Smooth muscle cell of the brain vasculature (primary cell): ENCODE data around the gene HBE1.
"Not testable (repeated sequence)": the region's sequence is repeated elsewhere in the genome, so short reads cannot be mapped to it uniquely, and the experiment has no call there.

Experiments used
- DNase-seq: peaks from one replicate; pipeline ENCODE4 v3.0.0-alpha.2; 2012; ENCODE audit warnings: low read depth, low spot score

HBE1 gene

DNA sequence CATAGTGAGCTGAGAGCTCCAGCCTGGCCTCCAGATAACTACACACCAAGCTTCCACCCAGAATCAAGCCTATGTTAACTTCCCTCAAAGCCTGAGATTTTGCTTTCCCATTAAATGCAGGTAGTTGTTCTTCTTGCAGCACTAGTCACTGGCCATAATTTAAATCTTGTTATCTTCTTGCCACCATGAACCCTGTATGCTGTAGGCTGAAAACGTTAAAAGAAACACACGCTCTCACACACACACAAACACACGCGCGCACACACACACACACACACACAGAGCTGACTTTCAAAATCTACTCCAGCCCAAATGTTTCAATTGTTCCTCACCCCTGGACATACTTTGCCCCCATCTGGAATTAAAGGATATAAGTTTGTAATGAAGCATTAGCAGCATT is 16.3 kb downstream of the HBE1 start:
- not testable (repeated sequence) for DNase-seq

DNA sequence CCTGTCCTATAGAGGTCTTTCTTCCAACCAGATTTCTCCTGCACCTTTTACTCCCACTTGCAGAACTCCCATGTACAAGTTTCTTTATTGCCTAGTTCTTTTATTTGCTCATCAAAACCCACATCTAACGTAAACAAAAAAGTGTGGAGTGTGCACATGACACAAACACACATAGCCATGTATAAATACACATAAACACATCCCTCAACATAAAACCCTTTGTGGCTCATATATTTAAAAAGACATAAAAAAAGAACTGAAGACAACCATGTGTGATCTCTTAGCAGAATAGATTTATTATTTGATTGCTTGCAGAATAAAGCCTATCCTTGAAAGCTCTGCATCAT is 16.9 kb downstream of the HBE1 start:
- DNase-seq, result no peak

DNA sequence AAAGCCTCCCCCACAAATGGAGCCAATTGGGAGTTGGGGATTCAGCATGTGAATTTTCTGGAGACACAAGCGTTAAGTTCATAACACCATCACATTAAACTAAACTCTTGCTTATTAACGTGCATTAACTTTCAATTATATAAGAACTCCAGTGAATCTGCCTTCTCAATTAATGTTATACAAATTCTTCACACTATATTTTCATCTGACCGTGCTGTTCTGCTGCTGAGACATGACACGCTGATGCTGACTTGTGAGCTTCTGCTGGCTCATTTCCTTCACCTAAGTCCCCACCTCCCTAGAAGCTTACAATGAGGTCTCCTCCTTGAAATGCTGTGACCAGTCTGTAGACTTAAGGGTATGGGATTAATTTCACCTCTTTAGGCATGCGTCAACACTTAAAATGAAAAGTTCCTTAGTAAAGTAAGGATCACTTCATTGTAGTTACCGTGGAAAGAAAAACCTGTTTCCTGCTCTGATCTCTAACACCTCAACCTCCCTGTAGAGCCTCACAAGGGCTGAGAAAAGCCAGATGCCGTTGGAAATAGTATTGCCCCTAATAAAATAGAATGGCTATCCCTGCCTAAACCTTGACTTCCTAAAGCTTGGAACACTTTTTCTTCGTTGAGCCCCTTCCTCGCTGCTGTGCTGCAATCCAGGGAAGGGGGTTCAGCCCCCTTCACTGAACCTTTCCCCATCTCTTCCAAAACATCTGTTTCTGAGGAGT is 17.4 kb downstream of the HBE1 start:
- DNase-seq, result no peak

DNA sequence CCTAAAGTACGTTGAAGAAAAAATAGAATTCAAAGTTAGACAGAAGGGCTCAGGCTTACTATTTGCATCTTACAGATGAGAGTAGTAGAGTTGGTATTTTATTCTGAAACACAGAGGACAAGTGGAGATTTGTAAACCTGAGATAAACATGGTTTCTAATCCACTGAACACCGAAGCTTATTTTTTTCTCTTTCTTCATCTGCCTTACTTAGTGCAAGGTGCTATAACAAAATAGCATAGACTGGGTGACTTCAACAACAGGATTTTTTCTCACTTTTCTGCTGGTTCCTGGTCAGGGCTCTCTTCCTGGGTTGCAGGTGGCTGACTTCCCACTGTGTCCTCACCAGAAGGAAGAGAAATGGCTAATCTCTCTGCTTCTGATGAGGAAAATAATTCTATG is 18.0 kb downstream of the HBE1 start:
- no peak for DNase-seq

DNA sequence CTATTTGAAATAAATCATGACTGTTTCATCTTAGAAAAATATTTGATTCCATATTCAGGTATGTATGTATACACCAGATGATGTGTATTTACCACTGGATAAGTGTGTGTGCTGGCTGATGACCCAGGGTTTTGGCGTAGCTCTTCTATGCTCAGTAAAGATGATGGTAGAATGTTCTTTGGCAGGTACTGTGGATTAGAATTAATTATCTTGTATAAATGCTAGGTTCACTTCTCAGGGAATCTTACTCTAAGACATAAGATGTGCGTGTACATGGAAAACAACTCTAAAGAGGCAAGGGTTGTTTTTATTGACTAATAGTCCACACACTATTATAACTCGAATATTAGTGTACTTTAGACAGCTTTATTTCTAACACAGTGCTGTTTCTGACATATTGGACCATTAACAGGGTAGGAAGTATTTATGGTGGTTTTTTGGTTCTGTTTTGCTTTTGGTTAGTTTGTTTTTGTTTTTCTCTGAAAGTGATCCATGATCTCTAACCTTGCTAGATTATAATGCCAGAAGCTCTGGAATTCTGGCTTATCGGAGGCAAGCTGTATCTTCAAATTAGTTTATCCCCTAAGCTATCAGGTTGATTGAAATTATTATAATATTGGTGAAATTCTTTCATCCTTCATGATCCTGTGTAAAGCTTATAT is 19.1 kb downstream of the HBE1 start:
- DNase-seq, result no peak

DNA sequence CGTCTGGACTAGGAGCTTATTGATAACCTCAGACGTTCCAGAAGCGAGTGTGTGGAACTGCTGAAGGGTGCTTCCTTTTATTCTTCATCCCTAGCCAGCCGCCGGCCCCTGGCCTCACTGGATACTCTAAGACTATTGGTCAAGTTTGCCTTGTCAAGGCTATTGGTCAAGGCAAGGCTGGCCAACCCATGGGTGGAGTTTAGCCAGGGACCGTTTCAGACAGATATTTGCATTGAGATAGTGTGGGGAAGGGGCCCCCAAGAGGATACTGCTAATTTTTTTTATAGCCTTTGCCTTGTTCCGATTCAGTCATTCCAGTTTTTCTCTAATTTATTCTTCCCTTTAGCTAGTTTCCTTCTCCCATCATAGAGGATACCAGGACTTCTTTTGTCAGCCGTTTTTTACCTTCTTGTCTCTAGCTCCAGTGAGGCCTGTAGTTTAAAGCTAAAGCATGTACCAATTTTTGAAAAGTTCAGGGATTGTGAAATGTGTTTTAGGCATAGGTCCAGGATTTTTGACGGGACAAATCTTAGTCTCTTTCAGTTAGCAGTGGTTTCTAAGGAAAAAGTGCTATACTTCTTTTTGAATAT is 19.8 kb downstream of the HBE1 start, which contains the start of gene HBG1:
TSS of gene HBG1 (minus strand) at position 51 of the 590 bp plus-strand sequence. CDS start 53 bp downstream, outside the sequence.
- DNase-seq, result not testable (repeated sequence)

DNA sequence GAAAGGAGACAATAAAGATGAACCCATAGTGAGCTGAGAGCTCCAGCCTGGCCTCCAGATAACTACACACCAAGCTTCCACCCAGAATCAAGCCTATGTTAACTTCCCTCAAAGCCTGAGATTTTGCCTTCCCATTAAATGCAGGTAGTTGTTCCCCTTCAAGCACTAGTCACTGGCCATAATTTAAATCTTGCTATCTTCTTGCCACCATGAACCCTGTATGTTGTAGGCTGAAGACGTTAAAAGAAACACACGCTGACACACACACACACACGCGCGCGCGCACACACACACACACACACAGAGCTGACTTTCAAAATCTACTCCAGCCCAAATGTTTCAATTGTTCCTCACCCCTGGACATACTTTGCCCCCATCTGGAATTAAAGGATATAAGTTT is 21.2 kb downstream of the HBE1 start:
- not testable (repeated sequence) for DNase-seq

DNA sequence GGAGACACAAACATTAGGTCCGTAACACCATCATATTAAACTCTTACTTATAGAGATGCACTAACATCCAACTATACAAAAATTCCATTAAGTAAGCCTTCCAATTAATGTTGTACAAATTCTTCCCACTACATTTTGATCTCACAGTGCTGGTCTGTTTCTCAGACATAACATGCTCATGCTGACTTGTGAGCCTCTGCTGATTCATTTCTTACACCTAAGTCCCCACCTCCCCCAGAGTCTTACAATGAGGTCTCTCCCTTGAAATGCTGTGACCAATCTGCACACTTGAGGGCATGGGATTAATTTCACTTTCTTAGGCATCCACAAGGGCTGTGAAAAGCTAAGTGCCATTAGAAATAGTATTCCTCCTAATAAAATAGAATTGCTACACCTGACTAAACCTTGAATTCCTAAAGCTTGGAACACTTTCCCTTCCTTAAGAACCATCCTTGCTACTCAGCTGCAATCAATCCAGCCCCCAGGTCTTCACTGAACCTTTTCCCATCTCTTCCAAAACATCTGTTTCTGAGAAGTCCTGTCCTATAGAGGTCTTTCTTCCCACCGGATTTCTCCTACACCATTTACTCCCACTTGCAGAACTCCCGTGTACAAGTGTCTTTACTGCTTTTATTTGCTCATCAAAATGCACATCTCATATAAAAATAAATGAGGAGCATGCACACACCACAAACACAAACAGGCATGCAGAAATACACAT is 22.1 kb downstream of the HBE1 start:
- no peak for DNase-seq

DNA sequence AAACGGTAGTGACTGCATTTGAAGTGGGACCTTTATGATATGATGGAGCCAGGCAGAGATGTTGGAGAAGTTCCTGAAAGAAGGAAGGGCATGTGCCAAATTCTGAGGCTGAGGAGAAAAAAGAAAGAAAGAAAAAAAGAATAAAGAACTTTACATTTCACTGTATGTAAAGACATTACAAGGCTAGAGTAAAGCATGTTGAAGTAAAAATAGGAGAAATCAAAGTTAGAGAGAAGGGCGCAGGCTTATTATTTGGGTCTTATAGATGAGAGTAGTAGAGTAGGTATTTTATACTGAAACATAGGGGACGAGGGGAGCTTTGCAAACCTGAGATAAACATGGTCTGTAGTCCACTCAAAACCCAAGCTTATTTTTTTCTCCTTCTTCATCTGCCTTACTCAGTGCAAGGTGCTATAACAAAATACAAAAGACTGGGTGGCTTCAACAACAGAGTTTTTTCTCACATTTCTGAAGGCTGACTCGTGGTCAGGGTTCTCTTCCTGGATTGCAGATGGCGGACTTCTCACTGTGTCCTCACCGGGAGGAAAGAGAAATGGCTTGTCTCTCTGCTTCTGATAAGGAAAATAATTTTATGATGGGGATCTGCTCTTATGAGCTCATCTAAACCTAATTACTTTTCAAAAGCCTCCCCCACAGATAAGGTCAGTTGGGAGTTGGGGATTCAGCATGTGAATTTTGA is 22.8 kb downstream of the HBE1 start:
- DNase-seq, result no peak

DNA sequence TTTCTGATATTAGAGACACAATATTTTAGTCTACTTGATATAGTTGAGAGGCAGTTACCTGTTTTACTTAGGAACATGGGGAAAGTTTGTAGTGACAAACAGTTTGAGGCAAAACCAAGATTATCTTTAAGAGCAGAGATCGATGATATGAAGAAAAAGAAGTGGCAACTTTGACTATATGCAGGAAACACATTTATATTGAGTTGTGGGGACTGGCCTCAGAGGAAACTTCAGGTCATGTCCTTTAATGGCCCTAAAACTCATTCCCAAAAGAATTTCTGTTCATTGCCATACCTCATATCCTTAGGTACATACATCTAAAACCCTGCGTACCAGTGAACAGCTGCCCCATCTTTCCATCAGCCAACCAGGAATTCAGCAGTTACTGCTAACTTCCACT is 24.6 kb downstream of the HBE1 start:
- DNase-seq, result no peak

DNA sequence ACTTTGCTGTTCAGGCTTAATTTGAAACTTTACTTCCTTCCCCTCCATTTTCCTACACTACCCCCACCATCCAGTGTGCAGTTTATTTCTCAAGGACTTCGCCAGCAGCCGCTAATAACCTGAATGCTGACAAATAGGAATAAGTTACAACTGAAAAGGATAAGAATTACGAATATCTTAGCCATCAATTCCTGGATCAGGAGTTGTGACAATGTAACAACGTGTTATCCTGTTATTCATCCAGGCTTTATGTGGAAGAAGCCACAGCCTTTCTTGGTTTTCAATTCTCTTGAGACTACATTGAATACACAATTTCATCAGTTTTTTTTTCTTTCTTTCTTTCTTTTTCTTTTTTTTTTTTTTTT is 25.9 kb downstream of the HBE1 start:
- DNase-seq, result no peak

DNA sequence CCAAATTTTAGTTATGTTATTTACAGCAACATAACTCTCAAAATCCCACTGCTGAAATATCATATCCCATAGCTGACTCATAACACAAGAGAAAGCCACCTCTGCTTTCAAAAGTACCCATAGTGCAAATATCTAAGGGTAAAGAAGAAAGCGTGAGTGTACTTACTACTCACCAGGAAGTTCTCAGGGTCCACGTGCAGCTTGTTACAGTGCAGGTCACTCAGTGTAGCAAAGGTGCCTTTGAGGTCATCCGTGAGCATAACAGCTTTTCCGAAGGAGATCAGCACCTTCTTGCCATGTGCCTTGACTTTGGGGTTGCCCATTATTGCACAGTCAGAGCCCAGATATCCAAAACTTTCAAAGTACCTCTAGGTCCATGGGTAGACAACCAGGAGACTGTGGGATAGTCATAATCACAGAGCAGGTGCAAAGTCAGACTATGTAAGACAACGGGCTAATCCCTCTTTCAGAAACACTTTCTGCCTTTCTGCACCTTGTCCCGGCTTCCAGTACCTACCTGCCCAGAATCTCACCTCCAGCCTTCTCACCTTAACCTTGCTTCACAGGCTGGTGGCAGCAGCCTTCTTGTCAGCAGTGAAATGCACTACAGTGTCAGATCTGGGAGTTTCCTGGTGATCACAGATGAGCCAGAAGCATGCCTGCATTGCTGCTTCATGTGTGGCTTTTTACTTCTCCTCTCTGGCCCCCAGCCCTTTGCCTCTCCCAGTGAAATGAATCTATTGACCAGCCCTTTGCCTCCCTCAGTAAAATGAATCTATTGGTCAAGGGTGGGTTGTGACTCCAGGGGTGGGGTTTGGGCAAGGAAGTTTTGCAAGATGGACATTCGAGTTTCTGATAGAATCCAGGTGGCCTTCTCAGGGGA is 26.6 kb downstream of the HBE1 start:
- no peak for DNase-seq

DNA sequence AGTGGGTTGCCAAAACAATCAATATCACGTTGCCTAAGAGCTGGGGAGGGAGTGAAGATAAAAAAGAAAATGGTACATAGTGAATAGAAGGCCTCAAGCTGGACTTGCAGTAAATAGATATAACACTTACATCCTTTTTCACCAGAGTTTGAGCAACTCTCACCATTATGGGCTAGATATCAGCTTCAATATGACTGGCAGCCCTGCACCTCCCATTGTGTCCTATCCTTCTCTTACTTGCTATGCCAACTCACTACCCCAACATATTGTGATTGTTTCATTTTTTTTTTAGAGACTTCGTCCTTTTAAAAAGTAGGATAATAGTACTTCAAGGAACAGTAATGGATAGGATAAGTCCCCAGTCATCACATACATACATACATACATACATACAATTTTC is 27.5 kb downstream of the HBE1 start:
- no peak for DNase-seq

DNA sequence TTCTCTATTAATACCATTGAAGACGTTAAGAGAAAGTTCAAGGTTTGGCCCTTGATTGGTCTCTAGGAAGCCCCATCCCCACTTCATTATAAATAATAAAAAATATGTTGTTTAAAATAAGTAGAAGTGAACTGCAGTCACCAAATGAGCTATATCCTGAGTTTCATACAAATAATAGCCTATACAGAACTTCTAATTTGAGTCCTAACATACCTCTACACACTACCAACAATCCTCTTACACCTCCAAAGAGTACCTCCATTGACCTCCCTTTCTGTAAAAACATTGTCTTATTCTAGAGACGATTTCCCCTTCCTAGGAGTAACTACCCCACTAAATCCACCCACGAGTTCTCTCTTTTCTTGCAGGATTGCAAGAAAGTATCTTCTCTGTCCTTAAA is 28.3 kb downstream of the HBE1 start:
- no peak for DNase-seq

DNA sequence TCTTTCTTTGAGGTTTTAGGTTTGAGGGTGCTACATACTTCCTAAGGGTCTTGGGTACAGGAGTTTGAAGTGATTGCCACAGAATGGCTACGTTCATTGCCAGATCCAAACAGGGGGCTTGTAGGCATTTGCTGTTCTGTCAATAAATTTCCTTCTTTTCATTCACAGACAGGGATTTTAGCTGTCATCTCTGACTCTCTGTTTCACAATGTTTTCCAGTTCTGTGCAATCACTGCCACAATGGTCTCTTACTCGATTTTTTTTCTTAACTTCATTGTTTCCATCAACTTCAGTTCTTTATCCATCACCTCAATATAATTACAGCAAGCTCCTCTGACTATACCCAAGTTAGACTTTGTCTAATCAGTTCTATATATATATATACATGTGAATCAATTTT is 29.3 kb downstream of the HBE1 start:
- no peak for DNase-seq

DNA sequence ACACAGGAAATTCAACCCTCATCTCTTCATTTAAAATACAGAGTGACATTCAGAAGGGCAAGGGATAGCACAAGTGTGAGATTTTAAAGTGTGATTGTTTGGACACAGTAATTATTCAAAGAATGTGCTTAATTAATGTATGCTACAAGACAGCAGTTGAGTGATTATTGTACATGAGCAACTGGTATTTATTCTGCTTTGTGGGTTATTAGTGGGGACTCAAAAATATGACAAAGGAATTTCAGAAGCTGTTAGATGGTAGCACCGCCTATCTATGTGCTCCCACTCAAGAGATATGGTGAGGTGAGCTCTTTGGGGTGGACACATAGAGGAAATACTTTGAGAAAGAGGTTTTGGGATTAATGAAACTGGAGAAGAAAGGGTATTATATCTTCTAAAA is 29.7 kb downstream of the HBE1 start:
- DNase-seq, result no peak

DNA sequence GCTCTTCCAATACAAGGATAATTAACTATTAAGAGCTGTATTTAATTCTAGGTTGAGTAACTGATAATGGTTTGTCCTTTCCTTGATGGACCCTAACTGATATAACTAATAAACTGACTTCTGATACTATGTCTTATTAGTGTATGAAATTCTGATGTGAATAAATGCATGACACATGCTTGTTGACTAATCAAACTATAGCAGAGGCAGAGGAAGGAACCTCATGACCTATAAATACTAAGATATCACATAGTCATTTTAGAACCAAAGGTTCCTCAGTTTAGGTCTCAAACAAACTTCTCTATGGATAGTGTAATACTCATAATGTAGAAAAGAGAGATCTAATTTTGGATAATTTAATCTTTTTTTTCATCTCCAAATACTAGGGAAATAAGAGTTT is 30.7 kb downstream of the HBE1 start:
- DNase-seq, result no peak

DNA sequence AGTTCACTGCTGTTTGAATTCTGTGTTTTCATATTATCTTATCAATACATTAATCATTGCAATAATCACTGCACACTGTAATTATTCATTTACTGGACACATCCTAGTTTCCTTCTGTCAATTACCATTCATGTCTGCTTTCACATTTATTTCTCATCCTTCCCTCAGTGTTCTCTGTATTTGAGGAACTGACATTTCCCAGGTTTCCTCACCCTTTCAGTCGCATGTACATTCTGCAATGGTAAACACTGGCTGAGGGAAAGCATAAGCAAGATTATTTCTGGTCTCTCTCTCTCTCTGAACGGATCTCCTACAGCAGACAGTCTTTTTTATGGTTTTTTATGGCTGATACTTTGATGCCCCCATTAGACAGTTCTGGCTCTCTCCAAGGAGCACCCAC is 31.3 kb downstream of the HBE1 start:
- no peak for DNase-seq

DNA sequence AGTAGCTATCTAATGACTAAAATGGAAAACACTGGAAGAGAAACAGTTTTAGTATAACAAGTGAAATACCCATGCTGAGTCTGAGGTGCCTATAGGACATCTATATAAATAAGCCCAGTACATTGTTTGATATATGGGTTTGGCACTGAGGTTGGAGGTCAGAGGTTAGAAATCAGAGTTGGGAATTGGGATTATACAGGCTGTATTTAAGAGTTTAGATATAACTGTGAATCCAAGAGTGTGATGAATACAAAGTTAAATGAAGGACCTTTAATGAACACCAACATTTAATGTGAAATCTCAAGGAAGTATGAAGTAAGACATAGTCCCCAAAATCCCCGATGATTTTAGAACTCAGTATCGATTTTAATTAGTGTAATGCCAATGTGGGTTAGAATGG is 32.3 kb downstream of the HBE1 start:
- no peak for DNase-seq

DNA sequence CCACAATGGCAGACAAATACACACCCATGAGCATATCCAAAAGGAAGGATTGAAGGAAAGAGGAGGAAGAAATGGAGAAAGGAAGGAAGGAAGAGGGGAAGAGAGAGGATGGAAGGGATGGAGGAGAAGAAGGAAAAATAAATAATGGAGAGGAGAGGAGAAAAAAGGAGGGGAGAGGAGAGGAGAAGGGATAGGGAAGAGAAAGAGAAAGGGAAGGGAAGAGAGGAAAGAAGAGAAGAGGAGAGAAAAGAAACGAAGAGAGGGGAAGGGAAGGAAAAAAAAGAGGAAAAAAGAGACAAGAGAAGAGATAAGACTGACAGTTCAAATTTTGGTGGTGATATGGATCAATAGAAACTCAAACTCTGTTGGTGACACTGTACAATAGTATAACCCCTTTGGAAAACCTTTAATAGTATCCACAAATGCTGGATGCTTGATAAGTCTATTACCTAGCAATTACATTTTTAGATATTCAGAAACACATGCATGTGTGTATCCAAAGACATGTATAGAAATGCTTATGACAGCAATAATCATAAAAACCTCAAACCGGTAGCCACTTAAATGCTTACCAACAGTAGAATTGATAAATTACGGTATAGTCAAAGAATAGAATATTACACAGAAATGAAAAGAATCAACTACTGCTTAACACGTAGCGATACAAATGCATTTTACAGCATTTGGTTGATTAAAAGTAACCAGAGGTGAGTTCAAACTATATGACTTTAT is 34.2 kb downstream of the HBE1 start:
- no peak for DNase-seq
